OCI-M2 (cell line): ENCODE data around the gene CCDC146.
A peak's percentile ranks its signal among the peaks of the same experiment; 100 is the strongest.

Source experiments
- DNase-seq: peaks from one replicate; lab custom pipeline; 2025; ENCODE audit not compliant: unreplicated experiment; lab: John Stamatoyannopoulos, UW

CCDC146 gene

GRCh38 chr7:77282897-77283296 lies 160.5 kb downstream of the CCDC146 start:
- no peak for DNase-seq

DNA sequence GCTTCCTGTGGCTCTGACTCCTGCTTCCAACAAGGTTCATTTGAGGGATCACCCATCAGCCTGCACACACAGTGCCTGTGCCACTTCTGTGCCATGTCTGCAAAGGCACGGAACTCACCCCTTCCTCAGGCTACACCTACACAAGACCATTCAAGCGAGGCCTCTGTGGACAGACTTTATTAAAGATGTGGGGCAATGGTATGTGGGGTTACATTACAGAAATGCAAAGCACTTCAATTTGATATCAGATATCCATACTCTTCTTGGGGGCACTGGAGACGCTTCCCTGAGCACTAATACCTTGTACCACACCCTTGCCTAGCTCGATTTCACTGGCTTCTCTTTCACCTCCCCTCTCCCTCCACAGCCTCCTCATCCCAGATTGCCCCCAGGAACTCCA lies 161.6 kb downstream of the CCDC146 start:
- no peak for DNase-seq

- DNase-seq, result no peak
These were observed 162.2 kb downstream of the CCDC146 start for GRCh38 chr7:77284616-77285015.

DNA sequence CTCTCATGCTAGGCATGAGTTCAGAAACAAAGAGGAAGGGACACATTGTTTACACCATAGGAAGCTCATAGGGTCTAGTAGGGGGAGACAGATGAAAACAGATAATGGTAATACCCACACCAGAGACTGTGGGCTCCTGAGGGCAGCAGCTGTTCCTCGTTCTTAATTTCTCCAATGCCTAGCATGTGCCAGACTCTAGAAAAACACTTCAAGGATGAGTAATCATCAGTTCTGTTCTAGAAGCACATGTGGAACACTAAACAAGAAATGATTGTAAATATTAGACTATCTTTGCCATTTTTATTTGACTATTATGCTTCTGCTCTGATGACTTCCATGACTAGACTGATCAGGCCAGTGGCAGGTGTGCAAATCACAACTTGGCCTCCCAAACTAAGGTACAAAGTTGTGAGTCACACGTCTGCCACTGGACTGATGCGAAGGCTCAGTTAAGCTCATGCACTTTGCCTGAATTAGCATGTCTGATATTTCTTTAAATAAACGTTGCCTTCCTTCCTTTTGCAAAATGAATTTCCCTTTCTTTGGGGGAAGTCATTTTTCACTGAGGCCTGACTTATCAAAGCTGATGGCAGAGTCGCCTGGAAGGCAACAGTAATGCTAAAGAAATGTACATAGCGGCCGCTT lies 166.4 kb downstream of the CCDC146 start:
- DNase-seq, result no peak

DNA sequence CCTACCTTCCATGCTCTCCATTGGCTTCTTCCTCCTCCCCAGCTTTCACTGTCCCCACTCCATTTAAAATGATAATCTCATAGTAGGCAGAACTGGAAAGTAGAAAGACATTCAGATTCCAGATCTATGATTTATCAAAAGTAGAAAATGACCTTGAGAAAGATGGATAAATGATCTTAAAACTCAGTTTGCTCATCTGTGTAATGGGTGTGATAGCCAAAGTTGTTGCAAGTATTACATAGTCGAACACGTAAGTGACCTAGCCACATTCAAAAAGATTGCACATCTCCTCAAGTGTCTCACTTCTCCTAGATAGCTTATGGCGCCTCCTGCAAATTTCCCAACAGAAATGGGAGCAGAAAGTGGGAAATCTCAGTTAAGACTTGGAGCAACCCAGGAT lies 167.0 kb downstream of the CCDC146 start:
- no peak for DNase-seq

- DNase-seq, result no peak
These were observed 168.0 kb downstream of the CCDC146 start for GRCh38 chr7:77290425-77290824.

DNA sequence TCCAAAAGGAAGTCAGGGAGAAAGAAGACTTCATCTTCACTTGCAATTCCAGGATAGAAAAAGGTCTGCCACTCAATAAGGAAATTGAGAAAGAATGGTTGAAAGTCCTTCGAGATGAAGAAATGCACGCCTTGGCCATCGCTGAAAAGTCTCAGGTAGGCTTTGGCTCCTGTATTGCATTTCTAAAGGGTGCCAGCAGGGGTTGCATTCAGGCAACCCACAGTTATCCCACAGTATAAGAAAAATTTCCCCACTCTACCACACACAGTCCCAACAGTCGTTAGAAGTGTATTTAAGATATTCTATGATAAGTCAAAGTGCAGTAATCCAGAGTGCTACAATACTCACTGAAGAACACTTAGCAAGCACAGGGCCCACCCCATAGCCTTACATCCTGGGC lies 170.6 kb downstream of the CCDC146 start:
- DNase-seq, result no peak

- DNase-seq, result no peak
These were observed 173.1 kb downstream of the CCDC146 start for GRCh38 chr7:77295549-77295948.

GRCh38 chr7:77306231-77307067 lies 184.0 kb downstream of the CCDC146 start:
- no peak for DNase-seq

- no peak for DNase-seq
These were observed 186.4 kb downstream of the CCDC146 start for GRCh38 chr7:77308792-77309191.

- no peak for DNase-seq
These were observed 187.4 kb downstream of the CCDC146 start for GRCh38 chr7:77309714-77310220.

GRCh38 chr7:77310982-77311381 lies 188.6 kb downstream of the CCDC146 start:
- DNase-seq, result no peak

- no peak for DNase-seq
These were observed 190.7 kb downstream of the CCDC146 start for GRCh38 chr7:77313085-77313484.

DNA sequence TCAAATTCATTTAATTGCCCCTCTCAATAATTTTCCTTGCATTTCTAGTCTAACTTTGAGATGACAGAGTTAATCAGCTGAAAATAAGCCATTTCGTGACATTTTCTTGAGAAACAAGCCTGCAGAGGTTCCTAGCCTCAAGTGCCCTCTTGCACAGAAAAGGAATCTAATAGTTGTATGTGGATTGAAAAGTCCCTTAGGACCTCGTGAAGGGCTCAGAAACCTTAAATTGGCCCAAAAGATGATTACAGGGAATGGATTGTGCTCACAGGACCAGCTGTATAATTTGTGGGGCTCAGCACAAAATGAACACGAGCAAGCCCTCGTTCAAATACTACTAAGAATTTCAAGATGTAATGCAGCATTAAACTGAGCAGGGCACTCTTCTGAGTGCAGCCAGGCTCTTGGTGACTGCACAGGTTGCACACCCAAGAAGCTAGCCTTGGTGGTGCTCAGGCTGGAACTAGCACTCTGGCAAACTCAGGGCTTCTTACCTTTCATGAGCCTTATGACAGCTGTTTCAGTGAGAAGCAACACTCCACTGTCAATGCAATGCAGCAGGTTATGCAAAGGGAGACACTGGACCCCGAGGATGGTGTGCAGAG lies 191.6 kb downstream of the CCDC146 start:
- no peak for DNase-seq

DNA sequence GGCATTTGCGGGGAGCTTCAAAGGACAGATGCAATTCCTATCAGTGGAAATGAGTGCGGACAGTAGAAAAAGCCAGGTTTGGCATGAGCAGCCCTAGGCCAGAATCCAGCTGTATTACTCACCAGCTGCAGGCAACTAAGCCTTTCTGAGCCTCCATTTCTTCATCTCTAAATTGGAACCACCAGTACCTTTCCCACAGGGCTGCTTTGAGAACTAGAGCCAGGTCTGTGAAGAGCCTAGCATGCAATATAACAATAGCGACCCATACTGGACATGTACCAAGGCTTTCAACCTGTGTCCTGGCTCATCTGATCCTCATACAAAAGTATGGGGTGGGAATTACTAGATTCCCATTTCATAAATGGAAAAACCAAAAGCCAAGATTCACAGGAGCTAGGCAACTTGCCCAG lies 192.8 kb downstream of the CCDC146 start:
- DNase-seq, result no peak

DNA sequence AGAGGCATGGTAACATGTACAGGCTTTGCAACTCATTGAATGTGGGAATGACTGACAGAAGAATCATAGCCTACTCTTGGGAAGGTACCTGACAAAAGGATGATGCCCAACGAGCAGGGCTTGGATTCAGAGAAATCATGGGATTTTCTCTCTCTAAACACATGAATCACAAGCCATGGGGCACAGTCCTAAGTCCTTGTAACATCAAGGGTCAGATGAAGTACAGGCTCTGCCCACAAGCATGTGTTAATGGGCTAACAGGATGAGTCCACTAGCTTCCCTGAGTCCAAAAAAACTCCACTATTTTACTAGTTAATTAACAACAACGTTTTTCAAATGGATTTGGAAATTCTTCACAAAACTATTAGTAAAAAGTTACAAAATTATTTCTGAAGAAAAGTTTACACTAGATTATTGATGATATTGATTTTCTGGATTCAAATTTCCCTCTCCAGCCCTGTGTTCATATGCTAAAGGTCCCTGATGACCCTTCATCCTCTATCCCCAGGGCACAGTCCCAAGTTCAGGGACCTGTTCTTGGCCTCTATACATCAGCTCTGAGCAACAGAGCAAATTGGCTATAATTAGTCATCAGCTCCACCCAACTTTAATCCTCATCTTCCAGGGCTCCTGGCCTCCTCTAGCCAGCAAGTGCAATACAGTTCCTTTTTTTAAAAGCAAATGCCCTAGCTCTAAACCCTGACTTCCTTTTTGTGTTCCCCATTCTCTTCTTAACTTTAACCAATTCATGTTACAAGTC lies 194.0 kb downstream of the CCDC146 start:
- peak; percentile 1 for DNase-seq

DNA sequence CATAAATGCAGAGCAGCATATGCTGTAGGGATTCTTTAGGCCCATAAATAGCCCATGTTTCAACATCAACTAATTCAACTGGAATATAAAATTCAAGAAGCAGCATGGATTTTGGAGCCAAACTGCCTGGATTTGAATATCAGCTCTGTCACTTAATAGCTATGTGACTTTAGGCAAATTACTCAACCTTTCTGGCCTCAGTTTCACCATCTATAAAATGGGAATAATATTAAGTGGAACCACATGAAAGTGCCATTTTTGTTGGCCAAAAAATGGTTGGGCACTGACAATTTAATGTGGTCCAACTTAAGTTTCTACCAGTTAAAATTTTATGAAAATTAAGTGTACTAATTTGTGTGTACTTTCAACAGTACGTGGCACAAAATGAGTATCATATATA lies 195.6 kb downstream of the CCDC146 start:
- no peak for DNase-seq

- no peak for DNase-seq
These were observed 197.7 kb downstream of the CCDC146 start for GRCh38 chr7:77320137-77320536.

DNA sequence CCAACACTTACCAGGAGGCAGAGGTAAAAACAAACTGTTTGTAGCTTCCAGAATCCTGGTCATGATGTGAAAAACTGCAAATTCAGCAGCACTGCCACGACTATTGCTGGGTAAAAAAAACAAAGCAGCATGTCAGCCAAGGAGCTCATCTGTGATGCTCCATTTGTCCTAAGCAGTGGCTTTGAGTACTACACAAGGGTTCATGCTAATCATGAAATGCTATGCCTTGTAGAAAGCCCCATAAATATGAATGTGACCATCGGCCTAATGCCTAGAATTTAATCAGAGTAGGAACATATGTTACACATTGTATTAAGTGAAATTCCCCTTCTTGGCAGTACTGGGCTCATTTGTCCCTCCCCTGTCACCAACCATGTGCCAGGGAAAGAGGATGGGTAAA lies 198.3 kb downstream of the CCDC146 start:
- DNase-seq, result no peak

DNA sequence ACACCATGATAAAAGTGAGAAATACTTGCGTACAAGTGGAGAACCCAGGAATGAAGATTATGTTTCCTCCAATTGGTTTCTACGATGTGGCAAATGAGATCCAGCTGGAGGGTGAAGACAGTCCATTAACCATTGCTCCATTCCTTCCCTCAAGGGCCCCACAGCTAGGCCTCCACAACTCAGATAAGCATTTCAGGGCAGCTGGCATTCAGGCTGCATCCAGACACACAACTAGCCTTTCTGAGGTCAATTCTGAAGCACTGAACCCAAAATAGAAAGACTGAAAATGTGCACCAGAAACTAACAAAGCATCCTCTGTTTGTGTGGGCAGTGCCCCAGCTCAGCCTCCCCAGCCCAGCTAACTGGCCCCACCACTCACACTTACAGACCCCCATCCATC lies 198.9 kb downstream of the CCDC146 start:
- no peak for DNase-seq

- DNase-seq, result no peak
These were observed 203.7 kb downstream of the CCDC146 start for GRCh38 chr7:77326131-77326530.
